GM19025 (cell line): ENCODE measurements around the gene TRPV2.
A peak's percentile ranks its signal among the peaks of the same experiment; 100 is the strongest.
"Not testable (repeated sequence)": the region's sequence is repeated elsewhere in the genome, so short reads cannot be mapped to it uniquely, and the experiment has no call there.

ENCODE experiments used
- ATAC-seq: cut with Tn5 transposase; IDR thresholded peaks from one replicate; pipeline ENCODE4 v1.9.1; 2021; ENCODE audit warnings: mild to moderate bottlenecking, low read depth, moderate library complexity; ENCODE audit not compliant: unreplicated experiment

Gene TRPV2

GRCh38 chr17:16415031-16415924, at the start of gene TRPV2:
Gene TRPV2 (plus strand): TSS chr17:16415571. CDS start chr17:16417669, 2,098 bp downstream.
- ATAC-seq: no peak

- no peak for ATAC-seq
These were observed 43.6 kb upstream of the TRPV2 start for GRCh38 chr17:16371742-16372141.

- ATAC-seq: no peak
These were observed 41.0 kb upstream of the TRPV2 start for GRCh38 chr17:16374146-16374938.

GRCh38 chr17:16377941-16378341, 37.4 kb upstream of the TRPV2 start:
- no peak for ATAC-seq

- ATAC-seq: no peak
These were observed 36.6 kb upstream of the TRPV2 start for GRCh38 chr17:16378636-16379282.

- ATAC-seq: no peak
These were observed 35.7 kb upstream of the TRPV2 start for GRCh38 chr17:16379654-16380053.

- ATAC-seq: peak; percentile 92
These were observed 34.5 kb upstream of the TRPV2 start, which contains the start of gene UBB for GRCh38 chr17:16380640-16381495. Gene UBB (plus strand): TSS chr17:16381091. CDS start chr17:16381908, 817 bp downstream.

GRCh38 chr17:16381496-16381820, 33.9 kb upstream of the TRPV2 start:
- ATAC-seq: peak; percentile 16

- ATAC-seq: no peak
These were observed 32.2 kb upstream of the TRPV2 start for GRCh38 chr17:16383216-16383615.

- no peak for ATAC-seq
These were observed 31.5 kb upstream of the TRPV2 start for GRCh38 chr17:16383772-16384287.

- no peak for ATAC-seq
These were observed 30.8 kb upstream of the TRPV2 start for GRCh38 chr17:16384557-16384956.

GRCh38 chr17:16386126-16386507, 29.3 kb upstream of the TRPV2 start:
- not testable (repeated sequence) for ATAC-seq

- no peak for ATAC-seq
These were observed 23.9 kb upstream of the TRPV2 start for GRCh38 chr17:16391451-16391850.

- ATAC-seq: not testable (repeated sequence)
These were observed 22.9 kb upstream of the TRPV2 start for GRCh38 chr17:16392491-16392890.

- not testable (repeated sequence) for ATAC-seq
These were observed 19.5 kb upstream of the TRPV2 start for GRCh38 chr17:16395887-16396286.

- ATAC-seq: not testable (repeated sequence)
These were observed 18.7 kb upstream of the TRPV2 start for GRCh38 chr17:16396693-16397092.

- ATAC-seq: peak; percentile 66
These were observed 16.8 kb upstream of the TRPV2 start for GRCh38 chr17:16398270-16399267.

GRCh38 chr17:16403847-16404246, 11.5 kb upstream of the TRPV2 start:
- not testable (repeated sequence) for ATAC-seq
